Subcutaneous adipose tissue (tissue), 4 donors: ENCODE results near the gene FAM171A1. TPM values are rescaled to one million over a fixed set of nuclear protein-coding genes. Genes with fewer than 3 reads are reported as not detected.

Experiments used
- CTCF ChIP-seq: fragments of 450-650 bp; IDR thresholded peaks from one replicate; pipeline ENCODE4 v1.5.1; 2016; ENCODE audit warnings: low read depth, mild to moderate bottlenecking, control low read depth, antibody characterized with exemption, moderate library complexity
- total RNA-seq, 4 donors: library from RNA; depleted of rRNA; stranded (reverse); fragments of >200 nt; gene quantifications; one replicate each; pipeline ENCODE4 v1.1.0, GENCODE V29; 2016

Gene FAM171A1
- total RNA-seq, 4 donors from 2014 or later: 9.2 to 23.6 (median 12.2) TPM

GRCh38 chr10:15369256-15370211, 1.6 kb downstream of the FAM171A1 start:
- TF ChIP-seq CTCF: no peak

DNA sequence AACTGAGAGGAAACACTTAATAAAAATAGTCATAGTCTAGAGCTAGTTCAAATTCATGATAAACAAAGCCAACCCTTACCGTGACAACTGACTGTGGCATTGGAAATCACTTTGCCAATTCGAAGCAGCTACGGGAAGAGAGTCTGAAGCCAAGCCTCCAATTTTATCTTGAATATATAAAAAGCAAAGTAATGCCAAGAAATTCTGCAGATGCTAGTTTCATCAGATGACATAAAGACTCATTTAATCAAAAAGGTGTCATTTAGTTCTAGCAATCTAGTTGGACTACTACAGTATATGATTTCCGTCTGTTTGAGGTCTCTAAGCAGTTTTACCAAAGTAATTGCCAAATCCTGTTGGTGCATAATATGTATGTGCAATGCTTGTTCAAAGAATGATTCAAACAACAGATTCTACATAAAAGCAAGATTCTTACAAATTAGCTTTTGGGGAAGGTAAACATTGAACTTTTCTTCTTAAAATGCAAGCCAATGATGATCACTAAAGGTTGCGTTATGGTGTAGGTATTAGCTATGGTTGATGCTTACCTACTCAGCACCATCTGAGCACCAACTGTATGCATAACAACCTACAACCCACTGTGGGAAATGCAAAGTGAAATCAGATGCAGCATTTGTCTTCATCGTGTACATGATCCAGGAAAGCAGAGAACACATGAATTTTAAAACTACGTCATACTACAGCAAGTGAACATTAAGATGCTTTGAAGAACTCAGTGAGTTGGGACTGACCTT, 2.8 kb downstream of the FAM171A1 start:
- no peak for TF ChIP-seq CTCF

DNA sequence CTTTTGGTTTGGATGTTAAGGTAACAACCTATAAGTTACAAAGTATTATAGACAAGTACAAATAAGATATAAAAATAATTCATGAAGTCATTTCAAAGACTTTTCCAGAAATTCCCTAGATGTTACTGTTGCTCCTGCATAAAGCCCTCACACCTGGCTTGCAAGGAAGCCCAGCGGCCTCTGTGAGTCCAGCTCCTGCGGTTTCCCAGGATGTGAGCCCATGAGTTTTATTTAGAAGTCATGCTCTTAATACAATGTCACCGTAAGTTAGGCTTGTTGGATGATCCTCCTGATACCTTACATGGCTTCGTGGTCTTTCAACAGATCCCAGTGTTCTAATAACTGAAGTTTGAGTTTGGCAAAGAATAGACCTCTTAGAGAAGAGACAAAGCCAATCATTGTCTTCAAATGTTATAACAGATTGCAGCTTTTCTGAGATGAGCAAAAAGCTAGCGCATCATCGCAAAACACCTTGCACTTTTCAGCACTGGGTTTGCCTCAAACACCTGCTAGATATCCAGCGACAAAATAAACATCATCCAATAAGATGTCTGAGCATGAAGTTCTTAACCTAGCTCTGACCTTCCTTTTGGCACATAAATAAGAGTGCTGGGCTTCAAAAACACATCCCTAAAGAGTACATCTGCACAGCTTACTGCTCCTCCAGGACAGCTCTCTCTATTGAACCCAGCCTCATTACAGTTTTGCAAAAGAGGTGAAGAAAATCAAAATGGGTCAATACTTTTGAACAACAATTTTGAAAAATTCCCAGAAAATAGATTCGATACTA, 3.6 kb downstream of the FAM171A1 start:
- no peak for TF ChIP-seq CTCF

- no peak for TF ChIP-seq CTCF
These were observed 5.4 kb downstream of the FAM171A1 start for GRCh38 chr10:15365692-15366091.

DNA sequence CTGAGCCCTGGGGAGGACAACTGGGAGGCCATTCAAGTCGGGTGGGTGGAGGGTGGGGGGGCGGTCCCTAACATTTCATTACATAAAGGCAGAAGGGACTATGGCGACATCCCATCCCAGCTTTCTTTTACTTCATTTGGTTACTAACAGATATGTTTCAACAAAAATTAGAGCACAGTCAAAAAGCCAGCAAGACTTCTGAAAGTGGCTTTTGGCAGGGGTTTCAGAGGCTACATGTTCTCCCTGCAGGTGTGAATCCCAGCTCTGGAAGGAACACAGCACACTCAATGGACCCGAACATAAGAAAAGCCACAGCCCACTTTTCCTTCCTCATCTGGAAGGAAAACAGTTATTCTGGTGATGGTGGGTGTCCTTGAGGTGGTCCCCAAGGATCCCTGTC, 7.1 kb downstream of the FAM171A1 start:
- TF ChIP-seq CTCF: no peak

DNA sequence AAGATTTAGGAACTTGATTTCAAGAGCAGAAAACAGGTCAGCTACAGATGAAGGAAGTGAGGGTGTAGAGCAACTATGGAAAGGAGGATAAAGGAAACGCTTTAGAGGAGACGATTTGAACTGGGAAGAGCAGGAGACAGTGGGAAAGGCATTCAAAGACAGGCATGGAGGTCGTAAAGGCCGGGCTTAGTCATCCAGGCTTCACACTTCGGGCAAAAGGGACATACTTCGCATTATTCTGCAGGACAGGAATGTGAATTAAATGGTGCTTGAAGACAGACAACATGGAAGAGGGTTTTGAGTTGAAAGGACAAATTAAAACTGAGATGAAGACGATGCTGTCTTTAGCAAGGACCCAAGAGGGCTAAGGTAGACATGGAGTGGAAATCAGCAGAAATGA, 8.1 kb downstream of the FAM171A1 start:
- no peak for TF ChIP-seq CTCF
